Measurements from ENCODE around the gene GBGT1. TPM values are rescaled to one million over a fixed set of nuclear protein-coding genes. Genes with fewer than 3 reads are reported as not detected.
A peak's percentile ranks its signal among the peaks of the same experiment; 100 is the strongest.

GBGT1 gene
- total RNA-seq, 1 experiment from 2014 or later, result not detected

GRCh38 chr9:133143639-133144141 lies 20.0 kb downstream of the GBGT1 start:
- no peak for DNase-seq (ENCODE audit: low spot score)

DNA sequence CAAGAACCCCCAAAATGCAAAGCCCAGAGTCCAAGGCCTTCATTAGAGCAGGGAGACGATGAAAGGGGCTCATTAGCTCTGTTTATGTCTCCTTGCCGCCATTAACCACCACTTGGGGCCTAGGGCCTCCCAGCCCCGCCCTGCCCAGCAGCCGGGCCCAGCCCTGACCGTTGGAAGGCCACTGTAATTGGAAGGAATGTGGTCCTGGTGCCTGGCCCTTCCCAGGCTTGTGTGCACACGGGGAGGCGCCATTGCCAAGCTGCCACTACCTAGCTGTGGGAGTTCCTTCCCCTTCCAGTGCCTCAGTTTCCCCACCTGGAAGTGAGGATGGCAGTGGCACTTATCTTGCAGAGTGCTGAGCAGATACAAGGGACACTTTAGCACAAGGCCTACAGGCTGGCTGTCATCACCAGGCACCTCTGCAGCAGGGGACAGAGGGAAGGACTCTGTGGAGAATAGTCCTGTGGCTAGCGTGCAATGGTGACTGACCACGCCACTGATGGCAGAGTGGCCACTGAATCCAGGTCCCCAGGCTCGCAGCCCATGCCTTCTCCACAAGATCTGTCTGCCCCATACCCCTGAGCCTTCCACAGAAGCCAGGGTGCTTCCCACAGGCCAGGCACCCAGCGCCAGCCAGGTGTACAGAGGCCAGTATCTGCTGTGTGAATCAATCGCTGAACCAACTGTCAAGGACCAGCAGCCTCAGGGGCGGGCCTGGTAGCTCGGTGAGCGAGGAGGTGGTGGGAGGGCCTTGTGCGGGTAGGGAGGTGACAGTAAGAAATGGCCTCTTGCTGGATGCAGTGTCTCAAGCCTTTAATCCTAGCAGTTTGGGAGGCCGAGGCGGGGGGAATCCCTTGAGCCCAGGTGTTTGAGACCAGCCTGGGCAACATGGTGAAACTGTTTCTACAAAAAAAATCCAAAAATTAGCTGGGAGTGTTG lies 20.8 kb downstream of the GBGT1 start:
- no peak for DNase-seq (ENCODE audit: low spot score)

DNA sequence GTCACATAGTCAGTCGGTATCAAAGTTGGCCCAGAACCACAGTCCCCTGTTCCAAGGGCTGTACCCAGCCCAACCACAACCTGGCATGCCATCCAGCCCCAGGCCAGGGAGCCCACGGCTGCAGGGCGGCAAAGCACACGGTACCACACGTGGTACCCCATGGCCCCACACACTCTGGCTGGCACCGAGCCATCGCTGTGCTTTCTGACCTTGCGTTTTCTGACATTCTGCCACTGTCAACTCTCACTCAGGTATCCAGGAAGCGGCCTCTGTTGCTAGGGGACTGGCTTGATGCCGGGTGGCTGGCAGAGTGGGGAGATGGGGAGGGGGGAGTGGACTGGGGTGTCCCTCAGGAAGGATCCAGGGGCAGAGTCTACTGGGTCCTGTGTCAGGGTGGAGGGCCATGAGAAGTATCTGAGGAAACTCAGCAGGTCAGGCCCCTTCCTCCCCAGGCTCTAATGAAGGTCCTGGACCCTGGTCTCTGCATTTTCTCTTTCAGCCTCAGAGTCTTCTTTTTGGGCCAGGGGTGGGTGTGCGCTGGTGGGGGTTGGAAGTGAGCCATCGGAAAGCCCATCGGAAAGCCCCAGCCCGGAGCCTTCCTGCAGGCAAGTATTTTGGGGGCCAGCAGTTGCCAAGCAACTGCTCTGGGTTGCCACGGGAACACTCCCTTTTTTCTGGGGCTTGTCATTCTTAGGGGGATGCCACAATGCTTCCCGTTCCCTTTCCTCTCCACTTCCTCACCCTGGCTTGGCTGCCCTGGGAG lies 21.7 kb downstream of the GBGT1 start:
- no peak for DNase-seq (ENCODE audit: low spot score)

GRCh38 chr9:133140606-133141005 lies 23.1 kb downstream of the GBGT1 start:
- DNase-seq (ENCODE audit: low spot score), result no peak

DNA sequence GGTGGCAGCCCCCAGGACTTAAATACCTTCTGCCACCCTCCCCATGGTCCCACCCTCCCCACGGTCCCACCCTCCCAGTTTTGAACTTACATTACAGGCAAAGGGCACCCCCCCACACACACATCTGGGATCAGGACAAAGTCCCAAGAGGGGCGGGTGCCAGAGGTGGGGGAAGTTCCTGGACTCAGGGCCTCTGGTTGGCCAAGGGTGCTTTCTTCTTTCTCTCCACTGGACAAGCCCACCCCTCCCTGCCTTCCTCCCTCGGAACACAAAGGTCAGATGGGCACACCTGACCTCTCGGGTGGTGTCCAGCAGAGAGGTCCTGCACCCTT lies 23.6 kb downstream of the GBGT1 start:
- DNase-seq (ENCODE audit: low spot score), result no peak

- no peak for DNase-seq (ENCODE audit: low spot score)
Observed at GRCh38 chr9:133139246-133140173, 24.2 kb downstream of the GBGT1 start.

- no peak for DNase-seq (ENCODE audit: low spot score)
Observed at GRCh38 chr9:133137451-133138231, 26.1 kb downstream of the GBGT1 start.

GRCh38 chr9:133135146-133135745 lies 28.5 kb downstream of the GBGT1 start:
- peak; percentile 85 for DNase-seq (ENCODE audit: low spot score)

DNA sequence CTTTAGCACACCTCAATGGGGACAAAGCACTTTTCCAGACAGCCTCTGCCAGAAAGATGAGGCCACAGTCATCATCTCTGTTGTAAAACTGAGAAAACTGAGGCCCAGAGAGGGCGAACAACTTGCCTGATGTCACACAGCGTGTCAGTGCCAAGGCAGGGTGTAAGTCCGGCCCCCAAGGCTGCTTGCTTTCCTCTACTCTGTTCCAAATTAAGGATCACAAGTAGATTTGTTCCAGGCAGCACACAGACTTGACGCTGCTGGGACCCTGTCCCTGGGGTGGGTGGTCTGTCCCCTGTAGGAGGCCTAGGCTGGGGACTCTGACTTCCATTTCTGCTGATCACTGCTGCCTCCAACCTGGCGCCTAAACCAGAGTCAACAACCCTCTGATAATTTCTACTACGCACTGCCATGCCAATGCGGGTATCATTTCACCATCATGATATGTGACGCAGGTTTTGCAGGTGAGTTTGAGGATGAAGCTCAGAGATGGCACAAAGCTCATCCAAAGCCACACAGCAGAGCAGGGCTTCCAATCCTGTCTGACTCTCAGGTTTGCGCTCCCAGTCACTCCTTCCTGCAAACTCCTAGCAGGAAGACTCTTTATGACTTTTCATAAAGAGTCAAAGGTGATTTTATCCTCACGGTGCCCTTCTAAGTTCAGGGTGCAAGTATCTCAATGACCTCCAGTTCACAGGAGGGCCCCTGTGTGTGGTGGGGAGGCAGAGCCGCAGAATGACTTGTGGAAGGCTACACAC lies 29.1 kb downstream of the GBGT1 start:
- DNase-seq (ENCODE audit: low spot score), result no peak

GRCh38 chr9:133133681-133134387 lies 29.9 kb downstream of the GBGT1 start:
- peak; percentile 96 for DNase-seq (ENCODE audit: low spot score)

GRCh38 chr9:133132174-133132573 lies 31.5 kb downstream of the GBGT1 start:
- no peak for DNase-seq (ENCODE audit: low spot score)

- DNase-seq (ENCODE audit: low spot score), result no peak
Observed at GRCh38 chr9:133131506-133131905, 32.2 kb downstream of the GBGT1 start.

DNA sequence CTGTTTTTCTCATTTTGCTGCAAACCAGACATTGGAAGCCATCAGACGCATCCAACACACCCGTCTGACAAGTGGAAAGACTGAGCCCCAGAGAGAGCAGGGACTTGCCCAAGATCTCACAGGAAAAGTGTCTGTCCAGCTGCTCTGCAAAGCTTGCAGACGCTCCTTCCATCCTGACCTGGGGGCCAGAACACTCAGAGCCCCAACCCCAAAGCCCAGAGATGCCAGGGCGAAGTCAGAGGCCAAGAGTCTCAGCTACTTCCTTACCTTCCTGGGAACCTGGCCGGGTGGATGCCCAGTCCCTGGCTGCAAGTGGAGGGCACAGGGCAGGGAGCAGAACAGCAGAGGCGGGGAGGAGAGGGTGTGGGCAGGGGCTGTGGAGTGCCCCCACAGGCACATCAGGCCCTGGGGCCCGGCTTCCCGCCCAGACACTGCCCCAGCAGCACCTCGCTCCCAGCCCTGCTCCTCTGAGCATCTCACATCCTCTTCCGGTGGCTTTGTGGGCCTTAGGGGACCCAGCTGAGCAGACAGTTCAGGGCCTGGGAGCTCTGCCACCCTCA lies 32.9 kb downstream of the GBGT1 start:
- no peak for DNase-seq (ENCODE audit: low spot score)

DNA sequence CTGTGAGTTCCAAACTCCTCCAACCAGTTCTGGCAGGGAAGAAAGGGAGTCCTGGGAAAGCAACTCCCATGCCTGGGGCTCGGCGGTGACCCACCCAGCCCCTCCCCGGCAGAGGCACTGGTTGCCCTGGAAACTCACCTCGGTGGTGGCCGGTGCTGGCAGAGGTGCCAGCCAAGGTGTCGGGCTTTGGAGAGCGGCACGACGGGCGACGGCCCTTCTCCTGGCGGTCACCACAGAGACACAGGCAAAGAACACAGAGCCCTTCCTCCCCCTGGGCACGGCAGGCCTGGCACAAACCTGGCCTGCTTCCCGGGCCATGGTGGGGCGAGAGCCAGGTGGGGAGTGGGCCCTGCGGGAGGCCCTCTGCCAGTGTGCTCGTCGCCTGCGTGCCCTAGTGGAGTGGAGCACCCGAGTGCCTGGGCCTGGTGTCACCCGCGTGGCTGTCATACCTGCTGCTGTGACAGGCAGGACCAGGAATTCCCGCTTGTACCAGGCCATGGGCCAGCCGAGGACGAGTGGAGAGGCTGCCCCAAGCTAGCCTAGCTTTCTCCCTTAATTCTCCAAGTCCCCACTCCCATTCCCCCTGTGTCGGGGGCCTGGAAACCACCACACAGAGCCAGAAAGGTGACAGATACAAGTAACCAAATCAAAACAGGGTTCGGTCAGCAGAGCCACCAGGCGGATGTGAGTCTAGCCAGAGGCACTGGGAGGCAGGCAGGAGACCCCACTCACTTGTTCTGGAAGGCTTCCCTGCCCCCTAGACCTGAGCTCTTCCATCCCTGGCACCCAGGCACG lies 34.5 kb downstream of the GBGT1 start:
- DNase-seq (ENCODE audit: low spot score), result no peak

DNA sequence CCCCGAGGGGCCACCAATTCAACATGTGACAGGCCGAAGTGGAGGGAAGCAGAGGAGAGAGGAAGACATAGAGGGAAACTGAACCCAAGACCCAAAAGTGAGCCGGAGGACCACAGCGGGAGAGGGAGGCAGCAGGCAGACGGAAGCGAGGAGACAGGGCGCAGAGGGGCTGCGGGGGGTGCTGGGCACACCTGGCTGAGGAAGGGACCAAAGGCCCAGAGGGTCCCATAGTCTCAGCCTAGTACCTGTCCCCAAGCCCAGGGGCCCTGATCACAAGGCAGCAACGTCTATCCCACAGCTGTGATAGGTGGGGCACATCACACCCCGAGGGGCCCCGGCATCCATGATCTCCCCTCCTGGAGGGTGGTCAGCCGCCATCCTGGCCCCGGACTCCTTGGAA lies 35.6 kb downstream of the GBGT1 start:
- no peak for DNase-seq (ENCODE audit: low spot score)

GRCh38 chr9:133127340-133127981 lies 36.3 kb downstream of the GBGT1 start:
- no peak for DNase-seq (ENCODE audit: low spot score)

- no peak for DNase-seq (ENCODE audit: low spot score)
Observed at GRCh38 chr9:133126697-133127339, 36.9 kb downstream of the GBGT1 start.

All from H4 (cell line).